ENCODE data around the gene BNC2. TPM values are rescaled to one million over a fixed set of nuclear protein-coding genes. Genes with fewer than 3 reads are reported as not detected.

Gene BNC2
- total and polyA plus RNA-seq, 2 donors (not counting 1 experiment from before 2014, with no cell fraction given) = 34.7 to 39.1 TPM

DNA sequence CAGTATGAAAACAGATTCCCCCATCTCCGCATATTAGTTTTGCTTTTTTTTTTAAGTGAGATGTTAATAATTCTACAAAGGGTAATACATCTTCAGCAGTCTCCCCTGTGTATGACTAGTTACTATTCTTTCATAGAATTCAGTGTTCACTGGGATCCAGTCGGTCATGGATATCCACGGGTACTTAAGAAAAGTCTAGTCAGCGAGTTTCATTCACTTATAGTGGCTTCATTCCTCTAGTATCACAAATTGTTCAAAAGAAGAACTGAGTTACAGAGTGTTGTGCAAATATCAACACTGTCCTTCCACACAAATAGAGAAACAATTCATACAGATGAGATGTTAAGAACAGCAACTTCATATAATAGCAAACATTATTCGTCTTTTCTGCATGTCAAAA is 35.7 kb downstream of the BNC2 start:
- Histone ChIP-seq H3K79me2 (ENCODE audit: control insufficient read depth, insufficient read depth, low read length) (peaks cover 60% of the 10 kb centered on the region), H3K27me3 (ENCODE audit: control insufficient read depth, insufficient read depth, low read length) (no peaks in the 10 kb centered on the region), H3K36me3 (ENCODE audit: control insufficient read depth, insufficient read depth, low read length) (peaks cover 2% of the 10 kb centered on the region), H4K20me1 (ENCODE audit: control insufficient read depth, extremely low read depth, insufficient read depth, low read length) (no peaks in the 10 kb centered on the region), H3K9ac (ENCODE audit: insufficient read depth, low read length) (no peak overlapping the region), H3K4me1 (ENCODE audit: control insufficient read depth, extremely low read depth, insufficient read depth, low read length) (no peaks in the 10 kb centered on the region), H2AFZ (ENCODE audit: low read length) (no peak overlapping the region), H3K4me2 (ENCODE audit: extremely low read depth, insufficient read depth, low read length) (no peak overlapping the region), H3K9me3 (ENCODE audit: control insufficient read depth, insufficient read depth, low read depth, low read length) (no peaks in the 10 kb centered on the region), H3K4me3 (replicated peaks in 1 of 4; ENCODE audit: control extremely low read depth in 1 of 4, insufficient read depth in 1 of 4, low read depth in 3 of 4, low read length in 4 of 4) (no peak overlapping the region), H3K27ac (ENCODE audit: insufficient read depth, low read length) (no peak overlapping the region)
- no peak for TF ChIP-seq EZH2 (IDR thresholded peaks at IDR 0.05; ENCODE audit: low read length, missing control alignments)
- TF ChIP-seq, protein P1, sequence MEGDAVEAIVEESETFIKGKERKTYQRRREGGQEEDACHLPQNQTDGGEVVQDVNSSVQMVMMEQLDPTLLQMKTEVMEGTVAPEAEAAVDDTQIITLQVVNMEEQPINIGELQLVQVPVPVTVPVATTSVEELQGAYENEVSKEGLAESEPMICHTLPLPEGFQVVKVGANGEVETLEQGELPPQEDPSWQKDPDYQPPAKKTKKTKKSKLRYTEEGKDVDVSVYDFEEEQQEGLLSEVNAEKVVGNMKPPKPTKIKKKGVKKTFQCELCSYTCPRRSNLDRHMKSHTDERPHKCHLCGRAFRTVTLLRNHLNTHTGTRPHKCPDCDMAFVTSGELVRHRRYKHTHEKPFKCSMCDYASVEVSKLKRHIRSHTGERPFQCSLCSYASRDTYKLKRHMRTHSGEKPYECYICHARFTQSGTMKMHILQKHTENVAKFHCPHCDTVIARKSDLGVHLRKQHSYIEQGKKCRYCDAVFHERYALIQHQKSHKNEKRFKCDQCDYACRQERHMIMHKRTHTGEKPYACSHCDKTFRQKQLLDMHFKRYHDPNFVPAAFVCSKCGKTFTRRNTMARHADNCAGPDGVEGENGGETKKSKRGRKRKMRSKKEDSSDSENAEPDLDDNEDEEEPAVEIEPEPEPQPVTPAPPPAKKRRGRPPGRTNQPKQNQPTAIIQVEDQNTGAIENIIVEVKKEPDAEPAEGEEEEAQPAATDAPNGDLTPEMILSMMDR (conservative IDR thresholded peaks at IDR 0.05 in 1 of 2, IDR thresholded peaks at IDR 0.05 in 1 of 2; ENCODE audit: low read depth in 1 of 2, low read length in 2 of 2) = no peak
- DNase-seq (ENCODE audit: low read depth in 2 of 2) = no peak

DNA sequence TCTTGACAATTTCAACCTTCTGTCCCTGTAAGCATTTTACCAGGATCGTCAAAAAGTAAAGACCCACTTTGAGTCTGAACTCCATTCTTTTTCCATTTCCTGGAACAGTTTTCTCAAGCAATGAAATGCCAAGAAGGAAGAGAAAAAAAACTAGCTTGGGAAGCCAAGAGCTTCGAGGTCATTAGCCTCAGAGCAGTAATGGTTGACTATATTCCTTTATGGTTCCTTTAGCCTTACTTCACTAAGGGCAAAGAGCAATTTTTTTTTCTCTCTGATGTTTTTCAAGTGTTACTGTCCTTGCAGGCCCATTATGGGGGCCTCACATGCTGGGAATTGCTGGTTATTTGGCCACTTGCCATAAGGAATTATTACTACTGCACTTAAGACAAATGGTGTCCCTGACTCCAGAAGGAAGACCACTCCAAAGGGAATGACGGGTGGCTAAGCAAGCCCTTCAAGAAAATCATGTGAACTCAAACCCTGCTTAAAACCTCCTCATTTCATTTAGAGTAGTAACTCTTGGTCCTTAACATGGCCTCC is 37.1 kb downstream of the BNC2 start:
- H3K4me2 ChIP-seq (ENCODE audit: extremely low read depth, insufficient read depth, low read length) = no peak overlapping the region
- no peak overlapping the region for H3K9ac ChIP-seq (ENCODE audit: insufficient read depth, low read length)
- H3K27me3 ChIP-seq (ENCODE audit: control insufficient read depth, insufficient read depth, low read length) = no peaks in the 10 kb centered on the region
- H4K20me1 ChIP-seq (ENCODE audit: control insufficient read depth, extremely low read depth, insufficient read depth, low read length) = no peaks in the 10 kb centered on the region
- TF ChIP-seq, protein P1 (conservative IDR thresholded peaks at IDR 0.05 in 1 of 2, IDR thresholded peaks at IDR 0.05 in 1 of 2; ENCODE audit: low read depth in 1 of 2, low read length in 2 of 2) = no peak
- TF ChIP-seq EZH2 (IDR thresholded peaks at IDR 0.05; ENCODE audit: low read length, missing control alignments) = no peak
- H3K9me3 ChIP-seq (ENCODE audit: control insufficient read depth, insufficient read depth, low read depth, low read length) = no peaks in the 10 kb centered on the region
- H3K79me2 ChIP-seq (ENCODE audit: control insufficient read depth, insufficient read depth, low read length) = peaks cover 52% of the 10 kb centered on the region
- H3K4me3 ChIP-seq (replicated peaks in 1 of 4; ENCODE audit: control extremely low read depth in 1 of 4, insufficient read depth in 1 of 4, low read depth in 3 of 4, low read length in 4 of 4) = no peak overlapping the region
- no peak overlapping the region for H3K27ac ChIP-seq (ENCODE audit: insufficient read depth, low read length)
- H2AFZ ChIP-seq (ENCODE audit: low read length) = no peak overlapping the region
- H3K36me3 ChIP-seq (ENCODE audit: control insufficient read depth, insufficient read depth, low read length) = peaks cover 2% of the 10 kb centered on the region
- H3K4me1 ChIP-seq (ENCODE audit: control insufficient read depth, extremely low read depth, insufficient read depth, low read length) = peaks cover 3% of the 10 kb centered on the region
- no peak for DNase-seq (ENCODE audit: low read depth in 2 of 2)

DNA sequence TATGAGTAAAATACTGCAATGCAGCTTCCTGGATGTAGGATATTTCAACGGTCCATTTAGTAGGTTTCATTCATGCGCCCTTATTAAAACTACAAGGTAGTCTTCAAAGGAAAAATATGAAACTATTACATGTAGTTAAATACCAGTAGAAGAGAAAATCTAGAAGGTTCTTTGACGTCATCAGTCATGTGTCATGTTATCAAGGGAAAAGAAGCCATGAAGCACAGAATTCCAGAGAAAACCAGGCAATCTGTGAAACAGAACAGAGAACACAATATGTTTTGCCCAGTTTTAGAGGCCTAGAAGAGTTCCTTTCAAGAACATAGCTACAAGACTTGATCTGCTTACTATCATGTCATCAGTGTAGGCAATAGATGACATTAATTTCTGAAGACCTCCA is 38.4 kb downstream of the BNC2 start:
- H3K9ac ChIP-seq (ENCODE audit: insufficient read depth, low read length) = no peak overlapping the region
- peaks cover 2% of the 10 kb centered on the region for H3K36me3 ChIP-seq (ENCODE audit: control insufficient read depth, insufficient read depth, low read length)
- no peak overlapping the region for H2AFZ ChIP-seq (ENCODE audit: low read length)
- no peaks in the 10 kb centered on the region for H3K9me3 ChIP-seq (ENCODE audit: control insufficient read depth, insufficient read depth, low read depth, low read length)
- no peak overlapping the region for H3K4me2 ChIP-seq (ENCODE audit: extremely low read depth, insufficient read depth, low read length)
- H3K27ac ChIP-seq (ENCODE audit: insufficient read depth, low read length) = no peak overlapping the region
- no peaks in the 10 kb centered on the region for H3K27me3 ChIP-seq (ENCODE audit: control insufficient read depth, insufficient read depth, low read length)
- H3K79me2 ChIP-seq (ENCODE audit: control insufficient read depth, insufficient read depth, low read length) = peaks cover 52% of the 10 kb centered on the region
- H3K4me3 ChIP-seq (replicated peaks in 1 of 4; ENCODE audit: control extremely low read depth in 1 of 4, insufficient read depth in 1 of 4, low read depth in 3 of 4, low read length in 4 of 4) = no peak overlapping the region
- H3K4me1 ChIP-seq (ENCODE audit: control insufficient read depth, extremely low read depth, insufficient read depth, low read length) = peaks cover 10% of the 10 kb centered on the region
- H4K20me1 ChIP-seq (ENCODE audit: control insufficient read depth, extremely low read depth, insufficient read depth, low read length) = no peaks in the 10 kb centered on the region
- no peak for DNase-seq (ENCODE audit: low read depth in 2 of 2)
- TF ChIP-seq, protein P1 (conservative IDR thresholded peaks at IDR 0.05 in 1 of 2, IDR thresholded peaks at IDR 0.05 in 1 of 2; ENCODE audit: low read depth in 1 of 2, low read length in 2 of 2) = no peak
- TF ChIP-seq EZH2 (IDR thresholded peaks at IDR 0.05; ENCODE audit: low read length, missing control alignments) = no peak

Data from fibroblast of lung (primary cell).